Bronchial epithelial cell (primary cell): Measurements from ENCODE around the gene CCNYL1. TPM values are rescaled to one million over a fixed set of nuclear protein-coding genes. Genes with fewer than 3 reads are reported as not detected.

Source experiments
- DNase-seq: peaks from one replicate; pipeline ENCODE4 v3.0.0-alpha.2; 2010; ENCODE audit warnings: low read depth
- FAIRE-seq: peaks from 2 replicates; lab custom pipeline; 2011; peaks lifted over from hg19 to GRCh38; lab: Jason Lieb, UNC
- H3K27me3 ChIP-seq: 2 replicates; pipeline ENCODE4 v1.5.1; 2011; ENCODE audit warnings: low read length; ENCODE audit not compliant: control insufficient read depth, insufficient read depth
- H3K36me3 ChIP-seq: 2 replicates; pipeline ENCODE4 v1.5.1; 2011; ENCODE audit warnings: low read length; ENCODE audit not compliant: control insufficient read depth, insufficient read depth
- H3K4me3 ChIP-seq: 2 replicates; pipeline ENCODE4 v1.5.1; 2011; ENCODE audit warnings: mild to moderate bottlenecking, low read depth, low read length, control low read depth
- total RNA-seq: library from RNA; depleted of rRNA; stranded (reverse); fragments of >200 nt; gene quantifications from 2 replicates; pipeline ENCODE4 v1.2.1, GENCODE V29; 2014
- TF ChIP-seq, protein P1 (sequence below): IDR thresholded peaks from 2 replicates; pipeline ENCODE4 v1.5.1; 2011; ENCODE audit warnings: mild to moderate bottlenecking, moderate library complexity, low read length, control low read depth, inconsistent platforms; ENCODE audit not compliant: insufficient read depth, severe bottlenecking

Gene CCNYL1
- total RNA-seq, 1 donor from 2014 or later, result 5.5 TPM

DNA sequence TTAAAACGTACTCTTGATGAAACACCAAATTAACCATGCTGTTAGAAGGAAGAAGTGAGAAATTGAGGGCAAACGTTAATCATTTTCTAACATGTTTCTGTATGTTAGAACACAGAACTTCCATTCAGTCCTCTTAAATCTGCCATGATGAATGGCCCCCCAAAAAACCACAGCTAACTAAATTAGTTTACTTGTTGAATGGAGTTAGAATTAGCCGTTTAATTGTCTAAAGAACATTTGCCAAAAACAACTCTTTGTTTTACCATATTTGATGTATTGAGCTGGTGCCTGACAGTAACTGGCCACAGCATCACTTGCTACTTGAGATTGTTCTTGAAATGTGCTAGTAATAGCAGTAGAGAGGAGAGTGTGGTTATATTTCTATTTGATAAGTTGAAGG lies 12.7 kb downstream of the CCNYL1 start:
- Histone ChIP-seq H3K4me3 (no peak overlapping the region), H3K36me3 (no peaks in the 10 kb centered on the region), H3K27me3 (no peaks in the 10 kb centered on the region)
- TF ChIP-seq, protein P1, sequence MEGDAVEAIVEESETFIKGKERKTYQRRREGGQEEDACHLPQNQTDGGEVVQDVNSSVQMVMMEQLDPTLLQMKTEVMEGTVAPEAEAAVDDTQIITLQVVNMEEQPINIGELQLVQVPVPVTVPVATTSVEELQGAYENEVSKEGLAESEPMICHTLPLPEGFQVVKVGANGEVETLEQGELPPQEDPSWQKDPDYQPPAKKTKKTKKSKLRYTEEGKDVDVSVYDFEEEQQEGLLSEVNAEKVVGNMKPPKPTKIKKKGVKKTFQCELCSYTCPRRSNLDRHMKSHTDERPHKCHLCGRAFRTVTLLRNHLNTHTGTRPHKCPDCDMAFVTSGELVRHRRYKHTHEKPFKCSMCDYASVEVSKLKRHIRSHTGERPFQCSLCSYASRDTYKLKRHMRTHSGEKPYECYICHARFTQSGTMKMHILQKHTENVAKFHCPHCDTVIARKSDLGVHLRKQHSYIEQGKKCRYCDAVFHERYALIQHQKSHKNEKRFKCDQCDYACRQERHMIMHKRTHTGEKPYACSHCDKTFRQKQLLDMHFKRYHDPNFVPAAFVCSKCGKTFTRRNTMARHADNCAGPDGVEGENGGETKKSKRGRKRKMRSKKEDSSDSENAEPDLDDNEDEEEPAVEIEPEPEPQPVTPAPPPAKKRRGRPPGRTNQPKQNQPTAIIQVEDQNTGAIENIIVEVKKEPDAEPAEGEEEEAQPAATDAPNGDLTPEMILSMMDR, result no peak
- FAIRE-seq, result no peak
- DNase-seq, result no peak

GRCh38 chr2:207725873-207726578 lies 14.6 kb downstream of the CCNYL1 start:
- H3K27me3 ChIP-seq, result no peaks in the 10 kb centered on the region
- no peak overlapping the region for H3K4me3 ChIP-seq
- no peak for FAIRE-seq
- H3K36me3 ChIP-seq, result peaks cover 3% of the 10 kb centered on the region
- peak; percentile 38 for DNase-seq
- TF ChIP-seq, protein P1, result no peak

- TF ChIP-seq, protein P1, result no peak
- Histone ChIP-seq H3K4me3 (no peak overlapping the region), H3K36me3 (peaks cover 3% of the 10 kb centered on the region), H3K27me3 (no peaks in the 10 kb centered on the region)
- FAIRE-seq (no peak), DNase-seq (peak; percentile 79)
Observed at GRCh38 chr2:207727261-207727660, 15.8 kb downstream of the CCNYL1 start.

GRCh38 chr2:207729465-207729998 lies 18.1 kb downstream of the CCNYL1 start:
- no peak overlapping the region for H3K4me3 ChIP-seq
- FAIRE-seq, result no peak
- DNase-seq, result no peak
- TF ChIP-seq, protein P1, result no peak
- no peaks in the 10 kb centered on the region for H3K27me3 ChIP-seq
- H3K36me3 ChIP-seq, result peaks cover 3% of the 10 kb centered on the region

DNA sequence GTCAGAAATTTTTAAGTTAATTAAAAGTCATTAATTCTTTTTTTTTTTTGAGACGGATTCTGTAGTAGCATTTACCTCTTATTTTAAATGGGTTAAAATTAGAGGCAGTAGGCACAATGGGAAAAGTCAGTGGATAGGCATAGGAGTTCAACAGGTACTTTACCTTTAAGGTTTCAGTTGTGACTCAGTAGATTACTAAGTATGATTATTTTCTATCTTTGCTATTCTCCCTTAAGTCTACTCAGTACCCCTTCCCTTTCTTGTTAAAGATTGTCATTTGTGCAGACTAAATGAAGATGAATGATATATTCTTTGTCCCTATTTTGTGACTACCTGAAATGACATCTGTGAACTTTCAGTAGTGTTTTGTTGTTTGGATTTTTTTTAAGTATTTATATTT lies 19.7 kb downstream of the CCNYL1 start:
- TF ChIP-seq, protein P1, result no peak
- Histone ChIP-seq H3K36me3 (peaks cover 3% of the 10 kb centered on the region), H3K27me3 (no peaks in the 10 kb centered on the region), H3K4me3 (no peak overlapping the region)
- FAIRE-seq (no peak), DNase-seq (no peak)
